HG03575 (cell line): ENCODE results near the gene ITGA4.

Source experiments
- ATAC-seq: cut with Tn5 transposase; IDR thresholded peaks from one replicate; pipeline ENCODE4 v1.9.1; 2021; ENCODE audit not compliant: unreplicated experiment, insufficient number of reproducible peaks, low FRiP score; ENCODE audit errors: extremely low read depth

ITGA4 gene

GRCh38 chr2:181456660-181457120, 496 bp upstream of the ITGA4 start:
- ATAC-seq: peak; percentile 74

- no peak for ATAC-seq
These were observed 697 bp downstream of the ITGA4 start for GRCh38 chr2:181457741-181458425.

- no peak for ATAC-seq
These were observed 1.7 kb downstream of the ITGA4 start for GRCh38 chr2:181458871-181459270.

GRCh38 chr2:181459621-181460021, 2.4 kb downstream of the ITGA4 start:
- no peak for ATAC-seq

GRCh38 chr2:181461056-181461997, 4.1 kb downstream of the ITGA4 start:
- no peak for ATAC-seq

- ATAC-seq: peak; percentile 31
These were observed 4.8 kb downstream of the ITGA4 start for GRCh38 chr2:181462033-181462432.

GRCh38 chr2:181463588-181463987, 6.4 kb downstream of the ITGA4 start:
- ATAC-seq: no peak

GRCh38 chr2:181464966-181465365, 7.8 kb downstream of the ITGA4 start:
- no peak for ATAC-seq

- no peak for ATAC-seq
These were observed 8.6 kb downstream of the ITGA4 start for GRCh38 chr2:181465676-181466375.

GRCh38 chr2:181466661-181467576, 9.7 kb downstream of the ITGA4 start:
- ATAC-seq: no peak

GRCh38 chr2:181467966-181468707, 11.0 kb downstream of the ITGA4 start:
- no peak for ATAC-seq

- no peak for ATAC-seq
These were observed 11.6 kb downstream of the ITGA4 start for GRCh38 chr2:181468811-181469210.

GRCh38 chr2:181471226-181471625, 14.0 kb downstream of the ITGA4 start:
- ATAC-seq: no peak

- ATAC-seq: no peak
These were observed 14.6 kb downstream of the ITGA4 start for GRCh38 chr2:181471783-181472182.

- ATAC-seq: no peak
These were observed 15.8 kb downstream of the ITGA4 start for GRCh38 chr2:181472990-181473389.

- ATAC-seq: no peak
These were observed 17.2 kb downstream of the ITGA4 start for GRCh38 chr2:181474222-181474881.

- no peak for ATAC-seq
These were observed 26.0 kb downstream of the ITGA4 start for GRCh38 chr2:181483211-181483610.
